DLD1 (cell line): ENCODE results near the gene RNF223.
"Not testable (repeated sequence)": the region's sequence is repeated elsewhere in the genome, so short reads cannot be mapped to it uniquely, and the experiment has no call there.

Experiments used
- in situ Hi-C: cut with HindIII; loops from 2 replicates; pipeline ENCODE4 v1.10.0; 2017; ENCODE audit warnings: low sequenced_read_pairs

RNF223 gene

GRCh38 chr1:1088029-1088800, 14.1 kb upstream of the RNF223 start:
- in situ Hi-C loops, result no loop called here

GRCh38 chr1:1087351-1088028, 13.4 kb upstream of the RNF223 start:
- in situ Hi-C loops, result no loop called here

- in situ Hi-C loops, result no loop called here
Measured at GRCh38 chr1:1086911-1087341, 12.8 kb upstream of the RNF223 start.

- in situ Hi-C loops, result no loop called here
Measured at GRCh38 chr1:1085911-1086841, 12.1 kb upstream of the RNF223 start.

- in situ Hi-C loops, result no loop called here
Measured at GRCh38 chr1:1085171-1085841, 11.2 kb upstream of the RNF223 start.

GRCh38 chr1:1084372-1085170, 10.5 kb upstream of the RNF223 start:
- in situ Hi-C loops, result no loop called here

GRCh38 chr1:1083416-1084371, 9.6 kb upstream of the RNF223 start:
- in situ Hi-C loops, result no loop called here

GRCh38 chr1:1082776-1083415, 8.8 kb upstream of the RNF223 start:
- in situ Hi-C loops, result no loop called here

- in situ Hi-C loops, result no loop called here
Measured at GRCh38 chr1:1082239-1082775, 8.2 kb upstream of the RNF223 start.

GRCh38 chr1:1081311-1082238, 7.5 kb upstream of the RNF223 start:
- in situ Hi-C loops, result no loop called here

- in situ Hi-C loops, result no loop called here
Measured at GRCh38 chr1:1080951-1081310, 6.8 kb upstream of the RNF223 start.

- in situ Hi-C loops, result no loop called here
Measured at GRCh38 chr1:1080122-1080757, 6.1 kb upstream of the RNF223 start.

GRCh38 chr1:1079408-1080121, 5.5 kb upstream of the RNF223 start:
- in situ Hi-C loops, result no loop called here

- in situ Hi-C loops, result not testable (repeated sequence)
Measured at GRCh38 chr1:1077396-1077795, 3.3 kb upstream of the RNF223 start.

- in situ Hi-C loops, result no loop called here
Measured at GRCh38 chr1:1075148-1075935, 1.2 kb upstream of the RNF223 start.
